Measurements from ENCODE around the gene PPM1B.
"Not testable (repeated sequence)": the region's sequence is repeated elsewhere in the genome, so short reads cannot be mapped to it uniquely, and the experiment has no call there.

The PPM1B gene

DNA sequence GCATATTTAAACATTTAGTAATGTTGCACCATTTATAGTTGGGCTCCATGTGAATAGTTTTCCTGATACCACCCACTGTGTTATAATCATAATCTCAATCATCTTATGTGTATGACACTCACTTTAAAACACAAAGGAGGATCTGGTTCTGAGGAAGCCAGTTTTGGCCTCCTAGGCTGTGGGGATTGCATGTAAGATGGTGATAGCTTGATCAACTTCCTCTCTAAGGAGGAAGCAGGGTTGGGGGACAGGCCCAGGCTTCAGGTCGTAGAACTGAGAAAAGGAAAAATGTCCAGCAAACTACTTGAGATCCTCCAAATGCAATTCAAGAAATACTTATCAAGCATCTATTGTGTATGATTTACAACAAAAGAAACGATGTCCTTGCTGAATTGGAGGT lies 4.9 kb upstream of the PPM1B start:
- no peak for DNase-seq (ENCODE audit: low read depth)

DNA sequence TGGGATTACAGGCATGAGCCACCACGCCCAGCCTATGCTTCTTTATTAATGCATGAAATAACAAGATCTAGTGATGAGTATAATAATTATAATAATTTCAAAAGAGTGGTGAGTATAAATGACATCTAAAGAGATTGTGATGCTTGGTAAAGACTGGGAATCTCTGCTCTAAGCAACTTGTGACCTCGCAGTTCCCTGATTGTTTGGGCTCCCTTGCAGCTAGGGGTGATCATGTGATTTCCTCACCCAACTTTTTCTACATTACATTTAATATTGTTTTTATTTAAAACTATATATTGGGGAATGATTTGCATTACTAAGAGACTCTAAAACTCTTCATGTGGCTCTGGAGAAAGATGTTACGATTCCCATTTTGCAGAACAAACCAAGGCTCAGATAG lies 4.1 kb upstream of the PPM1B start:
- no peak for DNase-seq (ENCODE audit: low read depth)

DNA sequence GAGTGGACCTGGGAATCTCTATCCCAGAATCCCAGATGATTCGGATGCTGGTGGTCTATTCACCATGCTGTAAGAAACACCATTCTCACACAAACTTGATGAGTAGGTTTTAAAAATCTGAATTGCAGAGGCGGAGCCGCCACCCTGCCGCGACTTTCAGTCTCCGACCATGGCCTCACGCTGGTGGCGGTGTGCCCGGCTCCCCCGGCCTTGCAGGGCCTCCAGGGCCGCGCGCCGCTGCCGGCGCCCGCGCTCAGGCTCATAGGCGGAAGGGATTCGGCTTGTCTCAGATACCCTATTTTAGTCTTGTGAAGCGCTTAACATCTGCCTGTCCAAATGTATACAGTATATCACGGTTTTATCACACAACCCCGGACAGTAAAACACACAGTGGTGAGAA lies 2.6 kb upstream of the PPM1B start:
- no peak for DNase-seq (ENCODE audit: low read depth)

DNA sequence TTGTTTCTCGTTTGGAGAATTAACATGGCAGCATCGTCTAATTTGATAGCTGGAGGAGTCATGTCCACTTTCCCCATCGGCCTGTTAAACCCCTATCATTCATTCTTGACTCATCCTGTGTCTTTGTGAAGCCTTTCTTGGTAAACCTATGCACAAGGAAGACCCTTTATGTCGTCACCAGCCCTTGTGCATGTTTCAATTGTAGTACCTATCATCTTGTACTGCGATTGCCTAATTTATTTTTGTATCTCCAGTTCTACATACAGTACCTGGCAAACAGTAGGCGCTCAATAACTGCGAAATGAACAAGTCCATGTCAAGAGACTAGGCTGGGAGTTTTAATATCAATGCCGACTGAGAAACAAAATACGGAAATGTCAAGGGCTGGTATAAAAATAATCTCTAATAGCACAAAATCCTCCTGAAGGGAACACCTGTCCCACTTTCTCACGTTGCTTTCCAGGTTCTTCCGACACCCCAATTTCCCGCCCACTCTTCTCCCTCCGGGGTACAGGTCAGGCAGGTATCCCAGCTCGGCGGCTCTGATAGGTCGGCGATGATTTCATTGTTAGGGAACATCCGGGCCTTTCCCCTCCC lies 1.3 kb upstream of the PPM1B start:
- no peak for DNase-seq (ENCODE audit: low read depth)

DNA sequence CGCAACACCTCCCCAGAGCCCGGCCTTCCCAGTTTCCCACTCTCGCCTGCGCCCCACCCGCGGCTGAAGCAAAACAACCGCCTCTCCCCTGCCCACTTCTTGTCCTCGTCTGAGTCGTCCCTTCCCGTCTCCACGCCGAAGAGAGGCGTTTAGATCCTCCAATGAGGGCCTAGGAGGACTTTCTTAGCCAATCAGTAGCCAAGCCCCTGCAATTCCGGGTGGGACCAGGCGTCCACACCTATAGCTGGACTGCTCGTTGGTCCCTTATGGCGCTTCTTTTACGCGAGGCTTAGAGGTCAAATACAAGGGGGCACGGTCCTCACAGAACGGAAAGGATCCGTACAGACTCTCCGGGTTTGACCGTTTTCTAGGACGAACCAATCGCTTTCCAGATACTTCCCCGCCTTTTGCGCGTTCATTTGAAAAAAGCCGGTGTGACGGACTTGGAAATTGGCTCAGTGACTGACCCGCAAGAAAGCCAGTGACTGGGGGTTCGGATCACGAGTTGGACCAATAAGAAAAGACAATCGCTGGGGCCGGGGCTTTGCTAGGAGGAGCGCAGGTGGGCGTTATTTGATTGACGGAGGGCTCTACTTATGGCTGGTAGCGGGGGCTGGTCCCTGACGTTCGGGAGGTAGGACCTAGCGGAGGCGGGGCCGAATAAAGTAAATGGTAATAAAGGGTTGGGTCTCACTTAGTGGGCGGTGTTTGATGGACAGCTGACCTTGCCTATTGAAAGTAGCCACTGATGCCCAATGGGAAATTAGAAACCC lies 581 bp upstream of the PPM1B start:
- DNase-seq (ENCODE audit: low read depth), result peak; percentile 92

DNA sequence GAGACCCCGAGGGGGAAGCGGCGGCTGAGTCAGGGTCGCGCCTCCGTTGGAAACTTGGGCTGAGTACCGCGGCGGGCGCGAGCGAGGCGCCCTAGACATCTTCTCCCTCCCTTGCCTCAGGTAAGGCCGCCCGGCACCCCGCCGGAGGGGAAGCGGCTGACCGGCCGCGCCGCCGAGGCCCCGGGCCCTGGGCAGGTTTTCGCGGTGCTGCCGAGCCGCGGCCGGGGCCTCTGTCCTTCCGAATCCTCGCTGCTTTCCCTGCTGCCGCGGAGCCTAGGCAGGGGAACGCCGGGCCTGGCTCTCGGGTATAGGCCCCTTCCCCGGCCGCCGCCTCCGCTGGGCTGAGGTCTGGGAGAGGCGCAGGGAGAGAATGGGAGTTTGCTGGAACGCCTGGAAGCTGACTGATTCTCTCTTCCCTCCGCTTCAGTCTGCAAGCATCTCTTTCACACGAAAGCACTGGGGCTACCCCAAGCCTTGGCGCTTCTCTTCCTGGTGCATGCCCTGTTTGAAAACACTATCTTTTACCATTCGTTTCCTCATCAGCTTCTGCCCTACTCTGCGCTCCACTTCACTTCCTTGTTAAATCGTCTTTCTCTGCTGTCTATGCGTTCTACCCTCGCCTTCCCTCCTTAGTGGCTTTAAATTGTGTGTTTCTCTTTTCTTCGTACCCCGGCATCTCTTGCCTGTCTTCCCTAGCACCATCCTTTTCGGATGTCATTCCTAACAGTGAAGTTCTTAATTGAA lies 652 bp downstream of the PPM1B start:
- peak; percentile 16 for DNase-seq (ENCODE audit: low read depth)

DNA sequence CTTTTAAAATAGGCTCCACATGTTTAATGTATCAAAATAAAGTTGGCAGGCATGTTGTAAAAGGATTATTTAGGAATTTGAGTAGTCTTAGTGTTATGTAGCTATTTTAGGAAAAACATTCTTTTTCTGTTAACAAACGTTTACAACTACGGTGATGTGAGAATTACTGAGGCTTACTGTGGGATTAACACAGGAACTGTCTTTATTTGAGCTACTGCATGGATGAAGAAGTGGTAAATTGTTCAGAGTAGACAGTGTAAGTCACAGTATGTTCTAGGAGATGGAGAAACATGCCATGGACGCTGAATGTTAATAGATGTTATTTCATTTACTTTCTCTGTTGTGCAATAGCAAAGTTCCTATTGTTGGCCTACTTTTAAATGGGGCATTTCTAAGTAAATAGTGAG lies 1.6 kb downstream of the PPM1B start:
- no peak for DNase-seq (ENCODE audit: low read depth)

DNA sequence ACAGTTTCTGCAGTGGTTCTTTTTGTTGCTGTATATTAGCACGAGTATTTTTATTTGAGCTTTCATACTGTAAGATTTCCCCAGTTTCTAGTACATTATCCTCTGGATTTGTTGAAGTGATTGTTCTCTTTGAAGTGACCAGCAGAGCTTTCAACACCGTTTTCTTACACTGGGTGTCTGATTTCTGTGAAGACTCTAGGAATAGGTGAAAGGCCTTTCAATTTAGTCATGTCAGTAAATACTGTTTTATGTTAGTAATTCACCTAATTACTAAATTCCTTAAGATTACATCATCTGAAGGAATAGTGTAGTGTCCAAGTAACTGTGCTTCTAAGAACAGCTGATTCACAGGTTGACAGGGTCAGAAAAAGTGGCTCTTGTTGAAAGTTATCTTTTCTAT lies 2.3 kb downstream of the PPM1B start:
- DNase-seq (ENCODE audit: low read depth), result no peak

DNA sequence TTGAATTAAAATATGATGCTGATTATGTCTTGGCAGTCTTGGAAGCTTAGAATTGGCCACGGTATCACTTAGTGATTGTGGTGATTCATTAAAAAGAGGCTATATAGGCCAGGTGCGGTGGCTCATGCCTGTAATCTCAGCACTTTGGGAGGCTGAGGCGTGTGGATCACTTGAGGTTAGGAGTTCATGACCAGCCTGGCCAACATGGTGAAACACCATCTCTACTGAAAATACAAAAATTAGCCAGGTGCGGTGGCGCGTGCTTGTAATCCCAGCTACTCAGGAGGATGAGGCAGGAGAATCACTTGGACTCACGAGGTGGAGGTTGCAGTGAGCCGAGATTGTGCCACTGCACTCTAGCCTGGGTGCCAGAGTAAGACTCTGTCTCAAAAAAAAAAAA lies 2.8 kb downstream of the PPM1B start:
- not testable (repeated sequence) for DNase-seq (ENCODE audit: low read depth)

DNA sequence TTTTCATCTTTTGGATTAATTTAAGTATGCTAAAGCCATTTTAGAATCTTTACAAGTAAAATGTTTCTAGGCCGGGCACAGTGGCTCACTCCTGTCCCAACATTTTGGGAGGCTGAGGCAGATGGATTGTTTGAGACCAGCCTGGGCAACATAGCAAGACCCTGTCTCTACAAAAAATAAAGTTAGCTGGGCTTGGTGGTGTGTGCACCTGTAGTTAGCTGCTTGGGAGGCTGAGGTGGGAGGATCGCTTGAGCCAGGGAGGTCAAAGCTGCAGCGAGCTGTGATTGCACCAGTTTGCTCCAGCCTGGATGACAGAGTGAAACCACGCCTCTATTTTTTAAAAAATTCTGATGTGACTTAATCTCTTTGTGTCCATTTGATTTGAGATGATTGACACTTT lies 3.9 kb downstream of the PPM1B start:
- no peak for DNase-seq (ENCODE audit: low read depth)

DNA sequence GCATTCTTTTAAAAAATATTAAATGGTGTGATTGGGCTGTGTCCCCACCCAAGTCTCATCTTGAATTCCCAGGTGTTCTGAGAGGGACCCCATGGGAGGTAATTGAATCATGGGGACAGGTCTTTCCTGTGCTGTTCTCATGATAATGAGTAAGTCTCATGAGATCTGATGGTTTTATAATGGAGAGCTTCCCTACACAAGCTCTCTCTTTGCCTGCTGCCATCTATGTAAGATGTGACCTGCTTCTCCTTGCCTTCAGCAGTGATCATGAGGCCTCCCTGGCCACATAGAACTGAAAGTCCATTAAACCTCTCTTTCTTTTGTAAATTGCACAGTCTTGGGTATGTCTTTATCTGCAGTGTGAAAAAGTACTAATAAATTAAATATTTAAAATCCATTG lies 10.3 kb downstream of the PPM1B start:
- DNase-seq (ENCODE audit: low read depth), result no peak

DNA sequence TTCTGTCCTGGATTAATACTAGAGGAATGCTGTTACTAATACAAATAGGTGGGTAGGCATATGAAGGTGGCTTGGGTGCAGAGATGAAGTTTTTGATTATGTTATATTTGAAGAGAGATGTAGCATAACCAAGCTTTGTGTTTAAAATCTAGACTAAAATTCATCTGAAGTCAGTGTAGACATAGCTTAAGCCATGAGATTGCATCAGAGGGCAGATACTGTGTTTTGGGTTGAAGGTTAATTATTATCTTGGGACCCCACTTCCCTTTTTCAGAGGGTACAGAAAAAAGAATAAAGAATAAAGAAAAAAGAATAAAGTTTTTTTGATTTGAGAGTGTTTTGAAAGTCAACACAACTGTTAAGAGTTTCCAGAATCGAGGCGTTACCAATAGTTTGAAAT lies 13.0 kb downstream of the PPM1B start:
- DNase-seq (ENCODE audit: low read depth), result no peak

DNA sequence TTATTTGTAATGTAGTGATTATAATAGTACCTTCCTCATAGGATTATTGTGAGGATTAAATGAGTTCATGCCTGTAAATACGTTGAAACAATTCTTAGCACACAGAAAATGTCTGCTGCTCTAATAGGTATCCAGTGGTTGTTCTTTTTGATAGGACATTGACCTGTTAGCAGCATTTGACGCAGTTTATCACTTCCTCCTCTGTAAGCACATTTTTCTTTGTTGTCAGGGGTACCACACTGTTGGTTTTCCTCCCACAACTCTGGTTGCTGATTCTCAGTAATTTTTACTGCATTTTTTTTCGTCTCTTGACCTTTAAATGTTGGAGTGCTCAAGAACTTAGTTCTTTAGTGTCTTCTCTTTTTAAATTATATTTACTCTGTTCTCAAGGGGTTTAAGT lies 15.4 kb downstream of the PPM1B start:
- no peak for DNase-seq (ENCODE audit: low read depth)

DNA sequence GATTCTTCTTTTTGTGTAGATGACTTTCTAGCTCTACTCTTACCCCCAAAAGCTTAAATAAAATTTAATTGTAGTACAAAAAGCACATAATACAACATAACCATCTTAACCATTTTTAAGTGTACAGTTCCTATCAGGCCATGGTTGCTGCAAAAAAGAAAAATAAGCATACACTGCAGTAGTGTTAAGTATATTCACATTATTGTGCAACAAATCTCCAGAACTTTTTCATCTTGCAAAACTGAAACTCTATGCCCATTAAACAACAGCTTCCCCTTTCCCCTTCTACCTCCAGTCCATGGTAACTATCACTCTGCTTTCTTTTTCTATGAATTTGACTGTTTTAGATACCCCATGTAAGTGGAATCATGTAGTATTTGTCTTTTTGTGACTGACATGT lies 18.1 kb downstream of the PPM1B start:
- DNase-seq (ENCODE audit: low read depth), result no peak

DNA sequence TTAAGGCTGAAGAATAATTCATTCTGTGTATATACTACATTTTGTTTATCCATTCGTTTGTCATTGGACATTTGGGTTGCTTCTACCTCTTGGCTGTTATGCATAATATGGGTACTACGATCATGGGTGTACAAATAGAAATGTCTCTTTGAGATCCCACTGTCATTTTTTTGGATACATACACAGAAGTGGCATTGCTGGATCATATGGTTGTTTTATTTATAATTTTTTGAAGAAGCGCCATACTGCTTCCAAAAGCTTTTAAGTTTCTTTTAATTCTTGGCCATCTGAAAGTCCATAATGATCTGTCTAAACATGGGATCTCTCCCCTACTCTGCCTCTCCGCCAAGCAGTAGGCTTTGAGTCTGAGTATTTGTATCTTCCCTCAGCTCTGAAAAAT lies 18.6 kb downstream of the PPM1B start:
- no peak for DNase-seq (ENCODE audit: low read depth)

DNA sequence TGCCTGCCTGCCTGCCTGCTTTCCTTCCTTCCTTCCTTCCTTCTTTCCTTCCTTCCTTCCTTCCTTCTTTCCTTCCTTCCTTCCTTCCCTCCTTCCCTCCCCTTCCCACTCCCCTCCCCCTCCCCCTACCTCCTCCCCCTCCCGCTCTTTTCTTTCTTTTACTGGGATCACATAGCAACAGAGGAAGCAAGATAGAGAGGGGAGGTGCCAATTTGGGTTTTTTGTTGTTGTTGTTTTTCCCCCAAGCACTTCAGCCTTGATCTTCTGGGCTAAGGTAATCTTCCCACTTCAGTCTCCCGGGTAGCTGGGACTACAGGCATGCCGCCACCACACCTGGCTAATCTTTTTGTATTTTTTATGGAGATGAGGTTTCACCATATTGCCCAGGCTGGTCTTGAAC lies 20.0 kb downstream of the PPM1B start:
- DNase-seq (ENCODE audit: low read depth), result no peak

DNA sequence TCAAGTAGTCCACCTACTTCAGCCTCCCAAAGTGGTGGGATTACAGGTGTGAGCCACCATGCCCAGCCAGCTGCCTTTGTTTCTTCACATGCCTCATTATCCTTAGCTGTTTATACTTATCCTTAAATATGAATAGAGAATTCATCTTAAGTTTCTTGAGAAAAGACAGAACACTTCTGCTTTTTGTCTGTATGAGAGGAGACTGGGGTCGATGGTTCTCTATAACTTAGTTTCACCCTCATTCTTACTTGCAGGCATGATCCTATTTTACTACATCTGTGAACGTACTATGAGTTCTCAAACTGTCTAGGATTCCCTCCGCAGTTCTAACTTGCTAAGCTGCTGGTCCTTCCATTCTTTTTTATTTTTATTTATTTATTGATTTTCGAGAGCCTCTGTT lies 20.4 kb downstream of the PPM1B start:
- no peak for DNase-seq (ENCODE audit: low read depth)

DNA sequence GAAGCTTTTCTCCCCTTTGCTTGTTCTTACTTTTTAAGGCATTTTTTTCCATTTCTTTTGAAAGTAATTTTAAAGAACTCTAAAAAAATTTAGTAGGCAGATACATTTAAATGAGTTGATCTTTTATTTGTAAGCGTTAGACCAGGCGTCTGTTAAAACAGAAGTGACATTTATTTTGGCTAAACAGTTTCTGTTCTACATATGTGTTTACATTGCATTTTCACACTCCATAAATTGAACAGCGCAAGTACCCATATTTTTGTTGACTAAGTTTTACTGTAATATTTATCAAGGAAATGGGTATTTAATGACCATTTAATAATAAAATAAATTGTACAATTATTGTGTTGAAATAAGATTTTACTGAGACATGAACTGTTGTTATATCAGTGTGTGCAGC lies 21.9 kb downstream of the PPM1B start:
- DNase-seq (ENCODE audit: low read depth), result no peak

DNA sequence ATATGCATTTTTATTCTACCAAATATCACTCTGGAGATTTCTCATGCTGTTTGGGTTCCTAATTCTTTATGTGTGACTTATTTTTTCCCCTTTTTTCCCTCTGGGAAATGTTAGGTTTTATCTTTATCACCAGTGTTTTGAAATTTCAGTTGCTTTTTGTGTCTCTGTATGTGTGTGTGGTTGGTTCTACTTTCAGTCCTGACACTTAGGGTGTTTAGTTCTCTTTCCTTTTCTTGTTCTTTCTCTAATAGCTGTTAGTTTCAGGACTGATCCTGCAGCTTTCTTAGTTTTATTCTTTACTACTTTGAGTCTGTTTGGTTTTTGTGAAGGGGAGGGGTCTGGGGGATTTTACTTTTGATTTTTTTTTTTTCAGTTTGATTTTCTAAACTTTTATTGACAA lies 23.1 kb downstream of the PPM1B start:
- no peak for DNase-seq (ENCODE audit: low read depth)

DNA sequence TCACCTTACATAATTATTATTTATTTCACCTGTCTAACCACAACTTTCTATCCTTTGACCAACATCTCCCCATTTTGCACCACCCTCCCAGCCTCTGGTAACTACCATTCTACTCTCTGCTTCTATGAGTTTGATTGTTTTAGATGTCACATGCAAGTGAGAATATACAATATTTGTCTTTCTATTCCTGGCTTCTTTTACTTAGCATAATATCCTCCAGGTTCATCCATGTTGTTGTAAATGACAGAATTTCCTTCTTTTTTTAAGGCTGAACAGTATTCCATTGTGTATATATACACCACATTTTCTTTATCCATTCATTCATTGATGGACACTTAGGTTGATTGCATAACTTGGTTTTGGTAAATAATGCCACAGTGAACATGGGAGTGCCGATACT lies 24.0 kb downstream of the PPM1B start:
- no peak for DNase-seq (ENCODE audit: low read depth)

DNA sequence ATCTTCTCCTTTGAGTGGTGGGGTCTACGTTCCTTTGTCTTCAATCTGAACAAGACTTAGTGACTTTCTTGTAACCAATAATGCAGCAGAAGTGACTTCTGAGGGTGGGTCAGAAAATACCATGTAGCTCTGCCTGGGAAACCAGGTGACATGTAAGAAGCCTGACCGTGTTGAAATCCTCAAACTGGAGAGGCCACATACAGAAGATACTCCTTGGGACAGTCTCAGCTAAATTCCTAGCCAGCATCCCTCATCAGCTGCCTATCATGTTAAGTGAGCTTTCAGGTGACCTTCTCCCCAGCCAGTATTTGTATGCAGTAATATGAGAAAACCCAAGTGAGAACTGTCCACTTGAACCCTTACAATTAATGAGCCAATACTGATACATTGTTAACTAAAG lies 27.0 kb downstream of the PPM1B start:
- DNase-seq (ENCODE audit: low read depth), result no peak

DNA sequence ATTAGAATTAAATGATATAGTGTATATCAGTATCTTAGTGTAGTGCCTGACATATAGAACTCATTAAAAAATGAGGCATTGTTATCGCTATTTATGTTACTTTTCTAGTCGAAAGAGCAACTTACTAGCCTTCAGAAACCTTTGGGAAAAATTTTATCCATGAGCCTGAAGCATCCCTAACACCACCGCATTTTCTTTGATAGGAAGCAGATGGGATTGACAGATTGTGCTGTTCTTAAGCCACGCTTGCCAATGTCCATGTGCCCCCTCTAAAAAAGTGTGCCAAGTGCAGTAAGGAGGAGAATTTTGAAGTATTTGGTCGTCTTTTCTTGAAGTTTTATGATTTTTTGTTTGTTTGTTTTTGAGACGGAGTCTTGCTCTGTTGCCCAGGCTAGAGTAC lies 29.1 kb downstream of the PPM1B start:
- no peak for DNase-seq (ENCODE audit: low read depth)

DNA sequence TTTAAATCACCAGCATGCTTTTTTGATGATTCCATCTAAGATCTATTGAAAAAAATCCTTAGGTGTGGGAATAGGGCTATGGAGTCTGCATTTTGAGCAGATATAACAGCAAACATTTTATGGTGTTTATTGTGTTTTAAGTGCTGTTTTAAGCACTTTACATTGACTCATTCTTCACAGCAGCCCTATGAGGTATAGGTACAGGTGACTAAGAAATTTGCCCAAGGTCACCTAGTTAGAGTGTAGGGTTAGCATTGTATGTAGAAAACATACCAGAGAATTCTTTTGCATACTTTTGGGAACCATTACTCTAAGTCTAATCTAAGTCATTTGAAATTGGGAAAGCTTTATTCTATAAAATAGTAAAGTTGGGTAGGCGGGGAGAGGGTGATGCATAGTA lies 31.3 kb downstream of the PPM1B start:
- DNase-seq (ENCODE audit: low read depth), result no peak

DNA sequence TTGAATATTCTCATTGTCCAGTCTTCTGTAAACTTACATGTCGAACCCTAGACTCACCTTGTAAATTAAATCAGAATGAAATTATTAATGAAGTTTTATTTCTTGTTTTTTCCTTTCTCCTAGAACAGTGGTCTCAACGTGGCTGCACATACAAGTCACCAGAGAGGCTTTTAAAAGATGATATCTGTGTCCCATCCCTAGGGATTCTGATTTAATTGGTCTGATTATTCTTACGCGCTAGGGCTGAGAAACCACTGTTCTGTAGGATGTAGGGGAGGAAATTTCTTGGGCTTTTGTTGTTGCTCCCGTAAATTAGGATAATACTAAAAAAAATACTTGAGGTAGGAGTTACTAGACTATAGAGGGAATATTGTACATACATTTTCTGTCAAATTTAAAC lies 32.1 kb downstream of the PPM1B start:
- no peak for DNase-seq (ENCODE audit: low read depth)
